GM21381 (cell line): ENCODE results near the gene USB1.
"Not testable (repeated sequence)": the region's sequence is repeated elsewhere in the genome, so short reads cannot be mapped to it uniquely, and the experiment has no call there.

Experiments
- ATAC-seq: cut with Tn5 transposase; IDR thresholded peaks from one replicate; pipeline ENCODE4 v1.9.1; 2021; ENCODE audit warnings: mild to moderate bottlenecking, moderate library complexity; ENCODE audit not compliant: unreplicated experiment

The USB1 gene

DNA sequence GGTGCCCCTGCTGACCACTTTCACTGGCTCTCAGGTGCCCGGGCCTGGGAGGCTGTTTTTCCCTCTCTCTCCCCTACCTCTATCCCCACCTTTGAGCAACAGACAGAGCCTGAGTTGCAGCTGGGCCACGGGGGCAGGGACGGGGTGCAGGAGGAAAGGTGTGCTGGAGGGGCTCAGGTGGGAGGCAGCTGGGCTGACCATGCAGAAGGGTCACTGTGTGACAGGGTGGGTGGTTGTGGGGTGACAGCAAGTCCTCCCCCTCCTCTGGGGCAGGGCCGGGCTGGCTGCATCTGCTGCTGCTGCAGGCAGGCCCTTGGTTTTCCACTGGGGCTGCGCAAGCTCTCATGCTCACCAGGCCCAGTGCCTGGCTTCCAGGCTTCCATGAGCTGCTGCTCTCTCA lies 7.3 kb upstream of the USB1 start:
- no peak for ATAC-seq

DNA sequence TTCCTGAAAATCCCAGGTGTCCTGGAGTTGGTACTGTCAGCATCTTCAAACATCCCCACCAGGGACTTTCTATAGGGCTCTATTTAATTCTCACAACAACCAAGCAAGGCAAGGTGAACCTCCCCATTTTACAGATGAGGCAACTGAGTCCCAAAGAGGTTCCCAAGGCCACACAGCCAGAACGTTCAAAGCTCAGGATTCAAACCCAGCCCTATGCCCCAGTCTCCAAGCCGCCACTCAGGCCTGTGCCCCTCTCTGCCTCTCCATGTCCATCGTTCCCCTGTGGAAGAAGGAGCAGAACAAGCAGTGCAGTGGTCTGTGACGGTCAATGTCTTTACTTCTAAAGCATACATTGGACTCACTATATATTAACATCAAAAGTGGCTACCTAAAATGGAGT lies 6.8 kb upstream of the USB1 start:
- ATAC-seq, result no peak

DNA sequence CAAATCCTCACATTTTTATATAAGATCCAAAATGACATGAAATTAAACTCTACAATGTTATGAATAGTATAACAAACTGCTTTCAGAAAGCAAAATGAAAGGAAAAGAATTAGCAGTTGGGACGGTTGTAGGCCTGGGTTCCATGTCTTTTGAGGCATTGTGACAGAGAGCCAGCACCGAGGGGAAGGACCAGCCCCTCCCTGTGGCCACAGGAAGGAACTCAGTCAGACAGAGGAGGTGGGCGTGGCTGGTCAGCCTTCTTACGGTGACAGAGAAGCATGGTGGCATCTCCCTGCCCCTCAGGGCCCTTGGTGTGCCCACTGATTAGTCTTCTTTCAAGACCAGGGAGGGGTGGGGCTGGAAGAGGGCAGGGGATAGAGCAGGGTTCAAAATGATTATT lies 6.4 kb upstream of the USB1 start:
- no peak for ATAC-seq

DNA sequence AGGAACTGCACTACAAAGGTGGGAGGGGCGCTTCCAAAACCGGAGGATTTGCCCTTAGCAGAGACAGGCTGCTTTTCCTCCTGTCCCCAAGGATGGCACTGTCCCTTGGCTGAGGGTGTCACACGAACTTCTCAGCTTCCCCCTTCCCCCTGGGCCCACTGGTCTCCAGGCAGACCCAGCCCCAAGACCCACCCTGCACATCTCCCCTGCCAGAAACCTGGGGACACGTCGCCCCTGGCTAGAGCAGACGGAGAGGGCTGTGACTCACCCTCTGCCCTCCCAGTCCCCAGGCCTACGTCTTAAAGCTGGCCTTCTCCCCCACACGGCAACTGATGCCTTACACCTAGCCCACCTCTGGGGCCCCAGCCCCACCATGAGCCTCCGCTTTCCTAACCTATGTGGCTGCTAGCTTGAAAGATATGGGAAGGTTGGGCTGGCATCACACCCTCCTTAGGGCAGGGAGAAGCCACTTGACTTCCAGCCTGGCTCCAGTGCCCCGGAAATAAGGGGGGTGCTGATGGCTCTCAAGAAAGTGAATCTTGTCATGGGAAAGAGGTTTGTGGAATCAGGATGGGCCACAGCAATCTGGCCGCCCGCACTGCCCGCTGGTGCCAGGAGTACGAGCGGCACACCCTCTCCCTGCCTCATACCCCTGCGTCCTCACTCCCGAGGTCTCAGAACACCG lies 5.3 kb upstream of the USB1 start:
- no peak for ATAC-seq

DNA sequence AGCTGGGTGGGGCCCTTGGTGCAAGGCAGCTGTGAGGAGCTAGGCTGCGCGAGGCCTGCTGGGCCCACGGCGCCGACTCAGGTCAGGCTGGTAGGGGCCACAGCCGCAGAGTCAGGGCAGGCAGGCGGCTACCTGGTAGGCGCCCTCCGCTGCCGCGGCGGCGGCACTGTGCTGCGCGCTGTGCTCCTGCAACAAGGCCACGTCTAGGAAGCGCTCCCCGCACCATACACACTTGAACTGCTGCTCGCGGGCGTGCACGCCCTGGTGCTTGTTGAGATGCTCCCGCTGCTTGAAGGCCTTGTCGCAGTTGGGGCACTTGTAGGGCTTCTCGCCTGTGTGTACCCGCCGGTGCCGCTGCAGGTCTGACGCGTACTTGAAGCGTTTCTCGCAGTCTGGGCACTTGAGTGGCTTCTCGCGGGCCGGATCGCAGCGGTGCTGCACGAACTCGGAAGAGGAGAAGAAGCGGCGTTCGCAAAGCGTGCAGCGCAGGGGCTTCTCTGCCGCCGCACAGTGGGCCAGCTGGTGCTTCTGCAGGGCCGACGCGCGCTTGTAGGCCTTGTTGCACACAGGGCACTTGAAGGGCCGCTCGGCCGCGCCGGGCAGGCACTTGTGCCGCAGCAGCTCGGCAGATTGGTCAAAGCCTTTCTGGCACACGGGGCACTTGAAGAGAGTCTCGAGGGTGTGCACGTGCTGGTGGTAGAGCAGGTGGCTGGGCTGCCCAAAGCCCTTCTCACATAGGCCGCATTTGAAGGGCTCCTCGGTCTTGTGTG lies 4.6 kb upstream of the USB1 start:
- ATAC-seq, result no peak

DNA sequence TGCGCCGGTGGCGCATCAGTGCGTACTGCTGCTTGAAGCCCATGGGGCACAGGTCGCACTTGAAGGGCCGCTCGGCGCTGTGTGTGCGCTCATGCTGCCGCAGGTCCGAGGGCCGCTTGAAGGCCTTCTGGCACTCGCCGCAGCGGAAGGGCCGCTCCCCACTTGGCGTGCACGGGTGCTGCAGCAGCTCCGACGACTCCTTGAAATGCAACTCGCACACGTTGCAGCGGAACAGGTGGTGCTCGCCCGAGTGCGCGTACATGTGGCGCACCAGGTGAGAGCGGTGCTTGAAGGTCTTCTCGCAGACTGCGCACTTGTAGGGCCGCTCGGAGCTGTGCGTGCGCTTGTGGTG lies 4.1 kb upstream of the USB1 start:
- ATAC-seq, result no peak

DNA sequence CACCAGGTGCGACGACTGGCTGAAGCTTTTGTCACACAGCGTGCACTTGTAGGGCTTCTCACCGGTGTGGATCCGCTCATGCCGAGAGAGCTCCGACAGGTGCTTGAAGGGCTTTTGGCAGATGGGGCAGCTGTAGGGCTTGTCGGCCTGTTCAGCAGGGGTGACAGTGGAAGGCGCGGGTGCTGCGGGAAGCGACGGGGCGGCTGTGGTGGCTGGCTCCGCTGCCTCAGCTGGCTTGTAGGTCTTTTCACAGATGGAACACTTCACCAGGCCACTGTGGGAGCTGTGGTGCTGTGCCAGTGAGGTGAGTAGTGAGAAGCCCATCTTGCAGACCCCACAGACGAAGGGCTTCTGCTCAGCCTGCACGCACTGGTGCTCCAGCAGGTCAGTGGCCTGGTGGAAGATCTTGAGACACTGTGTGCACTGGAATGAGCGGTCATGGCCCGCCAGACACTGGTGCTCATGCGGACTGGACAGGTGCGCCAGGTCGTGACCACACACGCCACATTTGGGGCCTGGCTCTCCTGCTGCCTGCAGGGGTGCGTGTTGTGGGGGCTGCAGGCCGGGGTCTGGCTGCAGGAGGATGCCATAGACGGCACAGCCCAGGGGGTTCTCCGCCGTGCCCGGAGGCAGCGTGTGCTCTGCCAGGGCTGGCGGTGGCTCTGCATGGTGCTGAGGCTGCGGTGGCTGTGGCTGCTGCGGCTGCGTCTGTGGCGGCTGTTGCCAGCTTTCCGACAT lies 3.5 kb upstream of the USB1 start:
- no peak for ATAC-seq

DNA sequence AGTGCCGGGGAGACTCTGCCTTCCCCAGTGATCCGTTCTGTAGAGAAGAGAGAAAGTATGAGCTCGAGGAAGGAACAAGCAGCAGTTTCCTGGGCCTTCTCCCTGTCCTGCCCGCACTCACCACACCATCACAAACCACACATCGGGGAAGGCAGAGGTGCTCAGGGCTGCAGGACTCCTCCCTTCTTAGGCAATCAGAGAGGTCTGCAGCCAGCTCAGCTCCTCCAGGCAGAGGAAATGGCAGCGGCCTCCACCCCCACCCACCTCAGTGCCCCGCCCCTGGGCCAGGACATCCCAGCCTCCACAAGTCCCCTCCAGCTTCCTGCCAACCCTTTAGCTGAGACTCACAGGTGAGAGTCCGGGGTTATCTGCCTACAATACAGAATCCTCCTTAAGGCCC lies 2.7 kb upstream of the USB1 start:
- ATAC-seq, result no peak

DNA sequence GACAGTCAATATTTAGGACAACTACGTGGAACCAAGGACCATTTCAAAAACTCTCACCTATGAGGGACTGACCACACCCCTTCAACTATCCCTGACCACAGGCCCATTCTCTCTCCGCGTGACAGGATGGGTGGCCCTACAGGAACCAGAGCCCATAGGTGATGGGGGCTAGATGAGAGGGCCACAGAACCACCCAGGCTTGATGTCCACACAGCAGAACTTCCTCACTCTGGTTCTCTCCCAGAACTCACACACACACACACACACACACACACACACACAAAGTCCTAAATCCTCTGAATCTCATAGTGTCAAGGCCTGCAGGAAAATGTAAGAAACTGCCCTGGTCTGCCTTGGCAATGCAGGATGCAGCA lies 2.2 kb upstream of the USB1 start:
- ATAC-seq, result no peak

DNA sequence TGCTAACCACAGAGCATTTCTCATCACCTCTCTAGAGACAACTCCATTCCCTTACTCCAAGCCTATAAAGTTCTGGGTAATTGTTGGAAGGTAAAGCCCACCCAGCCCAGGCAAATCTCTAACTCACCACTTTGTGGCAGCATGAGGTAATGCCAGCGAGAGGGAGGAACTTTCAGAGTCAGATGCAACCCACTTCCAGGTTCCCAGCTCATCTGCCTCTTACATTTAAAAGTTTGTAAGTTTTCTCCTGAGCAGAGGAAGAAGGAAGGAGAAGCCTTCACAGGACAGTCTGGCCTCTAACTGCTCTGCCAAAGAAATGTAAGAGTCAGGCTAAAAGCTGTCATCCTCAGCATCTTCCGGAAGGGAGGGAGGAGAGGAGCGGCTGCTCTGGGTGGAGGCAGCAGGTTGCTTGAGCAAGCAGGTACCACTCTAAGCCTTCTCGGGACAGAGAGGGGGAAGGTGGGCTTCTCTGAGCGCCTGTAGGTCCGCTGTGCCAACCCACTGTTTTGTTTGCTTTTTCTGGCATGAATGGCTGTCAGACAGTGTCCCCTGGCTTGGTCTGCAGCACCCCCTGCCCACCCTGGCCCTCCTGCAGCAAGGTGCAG lies 1.7 kb upstream of the USB1 start:
- no peak for ATAC-seq

DNA sequence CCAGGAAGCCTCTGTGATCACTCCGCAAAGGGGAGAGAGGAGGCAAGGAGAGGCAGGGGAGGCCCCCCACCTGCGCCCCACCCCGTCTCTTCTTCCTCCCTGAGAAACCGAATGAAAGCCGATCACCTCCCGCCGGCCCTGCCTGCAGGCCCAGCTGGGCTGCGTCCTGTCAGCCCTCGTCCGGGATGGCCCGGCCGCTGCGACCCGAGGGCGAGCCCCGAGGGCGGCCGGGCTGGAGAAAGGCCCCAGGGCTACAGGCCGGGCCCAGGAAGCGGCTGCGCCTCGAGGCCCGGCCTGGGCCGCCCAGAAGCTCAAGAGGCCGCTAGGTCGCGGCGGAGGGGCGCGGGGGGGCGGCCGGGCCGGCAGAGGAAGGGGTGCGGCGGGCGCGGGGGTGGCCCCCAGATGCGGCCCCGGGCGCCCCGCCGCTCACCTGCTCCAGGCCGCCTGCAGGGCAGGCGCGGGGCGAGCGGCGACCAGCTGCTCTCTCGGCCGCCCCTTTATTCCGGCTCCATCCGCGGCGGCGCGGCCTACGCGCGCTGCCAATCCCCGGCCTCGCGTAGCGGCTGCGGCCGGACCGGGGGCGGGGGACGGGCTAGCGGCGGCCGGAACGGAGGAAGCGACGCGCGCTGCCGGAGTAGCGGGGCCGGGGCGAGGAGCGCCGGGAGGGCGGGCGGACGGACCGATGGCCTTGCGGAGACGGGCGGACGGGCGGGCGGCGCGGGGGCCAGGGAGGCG lies 1.1 kb upstream of the USB1 start, which contains the start of gene ZNF319:
Gene ZNF319, minus strand, starts transcription at position 702 of the 735 bp plus-strand sequence. CDS start 2,407 bp downstream, outside the sequence.
- peak; percentile 25 for ATAC-seq

DNA sequence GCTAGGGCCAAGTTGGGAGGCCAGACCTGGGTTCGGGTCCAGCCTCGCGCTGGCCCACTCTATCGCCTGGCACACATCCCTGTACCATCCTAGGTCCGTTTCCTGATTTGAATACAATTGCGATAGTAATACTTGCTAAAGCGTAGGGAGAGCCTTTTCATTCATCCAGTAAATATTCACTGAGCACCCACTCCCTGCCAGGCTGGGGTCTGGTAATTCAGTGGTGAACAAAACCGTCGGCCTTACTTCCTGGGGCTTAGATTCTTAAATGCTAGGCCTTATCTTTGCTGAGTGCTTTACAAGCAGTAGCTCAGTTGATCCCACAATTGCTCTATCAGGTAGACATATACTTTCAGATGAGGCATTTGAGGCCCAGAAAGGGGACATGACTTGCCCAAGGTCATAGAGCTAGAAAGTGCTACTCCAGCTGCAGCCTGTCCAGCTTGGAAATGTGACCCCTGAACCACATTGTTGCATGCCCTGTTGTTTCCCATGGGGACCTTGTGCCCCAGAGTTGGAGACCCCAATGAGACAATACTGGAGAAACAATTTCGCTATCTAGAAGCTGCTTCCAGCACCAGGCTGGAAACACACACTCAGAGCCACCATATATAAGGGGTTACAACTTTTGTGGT lies 691 bp downstream of the USB1 start:
- no peak for ATAC-seq

DNA sequence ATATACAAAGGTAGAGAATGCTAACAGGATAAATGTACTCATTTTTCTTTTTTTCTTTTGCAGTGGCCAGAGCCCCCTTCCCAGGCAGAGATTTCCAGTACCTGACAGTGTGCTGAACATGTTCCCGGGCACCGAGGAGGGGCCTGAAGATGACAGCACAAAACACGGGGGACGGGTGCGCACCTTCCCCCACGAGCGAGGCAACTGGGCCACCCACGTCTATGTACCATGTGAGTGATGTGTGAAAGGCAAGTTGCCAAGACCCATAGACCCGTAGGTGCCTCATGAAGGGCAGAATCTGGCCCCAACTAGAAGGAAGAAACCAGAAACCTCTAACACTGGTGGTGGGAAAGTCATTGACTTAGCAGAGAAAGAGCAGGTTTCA lies 1.2 kb downstream of the USB1 start:
- no peak for ATAC-seq

DNA sequence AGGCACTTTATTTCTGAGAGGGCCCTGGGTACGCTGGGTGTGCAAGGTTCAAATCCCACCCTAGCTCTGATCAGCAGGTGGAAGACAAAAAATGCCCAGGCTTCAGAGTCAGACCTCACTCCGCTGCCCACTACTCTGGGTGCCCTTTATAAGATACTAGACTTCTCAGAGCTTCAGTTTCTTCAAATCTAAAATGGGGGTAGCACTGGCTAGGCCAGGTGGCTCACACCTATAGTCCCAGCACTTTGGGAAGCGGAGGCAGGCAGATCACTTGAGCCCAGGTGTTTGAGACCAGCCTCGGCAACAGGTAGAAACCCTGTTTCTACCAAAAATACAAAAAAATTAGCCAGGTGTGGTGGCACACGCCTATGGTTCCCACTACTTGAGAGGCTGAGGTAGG lies 1.7 kb downstream of the USB1 start:
- ATAC-seq, result no peak

DNA sequence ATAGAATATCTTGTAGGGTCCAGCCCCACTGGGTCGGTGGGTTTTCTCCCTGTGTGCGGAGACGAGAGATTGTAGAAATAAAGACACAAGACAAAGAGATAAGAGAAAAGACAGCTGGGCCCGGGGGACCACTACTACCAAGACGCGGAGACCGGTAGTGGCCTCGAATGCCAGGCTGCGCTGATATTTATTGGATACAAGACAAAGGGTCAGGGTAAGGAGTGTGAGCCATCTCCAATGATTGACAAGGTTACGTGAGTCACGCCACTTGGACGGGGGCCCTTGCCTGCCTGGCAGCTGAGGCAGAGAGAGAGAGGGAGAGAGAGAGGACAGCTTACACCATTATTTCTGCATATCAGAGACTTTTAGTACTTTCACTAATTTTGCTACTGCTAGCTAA lies 3.5 kb downstream of the USB1 start:
- not testable (repeated sequence) for ATAC-seq

DNA sequence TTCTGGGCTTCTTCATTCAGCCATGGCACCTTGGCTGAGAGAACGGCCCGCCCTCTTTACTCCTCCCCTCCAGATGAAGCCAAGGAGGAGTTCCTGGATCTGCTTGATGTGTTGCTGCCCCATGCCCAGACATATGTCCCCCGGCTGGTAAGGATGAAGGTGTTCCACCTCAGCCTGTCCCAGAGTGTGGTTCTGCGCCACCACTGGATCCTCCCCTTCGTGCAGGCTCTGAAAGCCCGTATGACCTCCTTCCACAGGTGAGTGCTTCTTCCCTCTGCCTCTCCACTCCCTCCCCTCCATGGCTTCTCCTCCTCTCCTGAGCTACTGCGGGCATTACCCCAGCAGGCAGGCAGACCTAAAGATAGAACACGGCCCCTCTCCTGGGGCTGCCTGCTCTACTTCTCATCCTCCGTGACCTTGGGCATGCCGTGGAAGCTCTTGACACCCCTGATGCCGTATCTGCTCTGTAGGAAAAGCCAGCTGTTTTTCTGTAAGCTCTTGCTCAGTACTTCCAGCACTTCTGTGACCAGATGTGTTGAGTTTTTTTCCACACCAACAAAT lies 8.7 kb downstream of the USB1 start:
- no peak for ATAC-seq

DNA sequence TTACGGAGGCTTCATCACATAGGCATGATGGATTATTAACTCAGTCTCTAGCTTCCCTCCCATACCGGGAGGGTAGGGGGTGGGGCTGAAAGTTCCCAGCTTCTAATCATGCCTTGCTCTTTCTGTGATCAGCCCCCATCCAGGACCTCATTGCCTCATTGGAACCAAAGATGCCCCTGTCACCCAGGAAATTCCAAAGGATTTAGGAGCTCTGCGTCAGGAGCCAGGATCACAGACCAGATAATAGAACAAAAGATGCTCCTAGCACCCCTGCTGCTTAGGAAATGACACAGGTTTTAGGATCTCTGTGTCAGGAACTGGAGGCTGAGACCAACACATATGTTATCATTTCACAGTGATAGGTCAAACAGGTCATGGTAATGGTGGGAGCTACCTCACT lies 9.7 kb downstream of the USB1 start:
- ATAC-seq, result no peak

DNA sequence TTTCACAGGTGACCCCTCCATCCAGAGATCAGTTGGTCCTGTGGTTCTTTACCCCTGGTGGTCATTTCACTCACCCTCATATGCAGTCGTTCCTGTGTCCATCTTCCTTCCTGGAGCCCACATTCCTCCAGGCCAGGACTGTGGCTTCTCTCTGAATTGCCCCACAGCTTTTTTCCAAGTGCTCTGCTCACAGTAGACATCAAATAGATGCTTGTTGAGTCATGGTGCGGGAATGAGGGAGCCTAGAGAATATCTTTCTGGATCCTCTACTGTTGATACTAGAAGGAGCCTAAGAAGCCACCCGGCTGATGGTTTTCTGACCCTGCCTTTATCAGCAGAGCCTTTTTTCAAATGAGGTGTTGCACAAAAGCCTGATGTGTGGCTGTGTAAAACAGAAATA lies 10.4 kb downstream of the USB1 start:
- no peak for ATAC-seq

DNA sequence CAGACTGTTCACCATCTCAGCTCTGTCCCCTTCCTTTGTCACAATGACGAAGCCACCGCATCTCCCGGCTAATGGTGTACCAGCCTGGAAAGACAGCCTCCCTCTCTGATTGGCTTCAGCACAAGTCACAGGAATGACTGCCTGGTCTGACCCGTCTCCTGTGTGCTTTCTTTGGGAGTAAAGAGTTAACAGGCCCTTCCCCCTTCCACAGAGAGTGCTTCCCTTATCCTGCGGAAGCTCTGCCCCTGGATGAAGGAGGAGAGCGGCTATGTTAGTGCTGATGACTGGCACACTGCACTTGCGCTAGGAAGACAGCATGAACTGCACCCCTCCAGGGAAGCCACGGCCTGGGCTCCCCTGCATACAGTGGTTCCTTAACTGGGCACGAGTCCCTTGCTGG lies 11.3 kb downstream of the USB1 start:
- no peak for ATAC-seq
